Subcutaneous adipose tissue (tissue), 4 donors: ENCODE results near the gene RTL1. TPM values are rescaled to one million over a fixed set of nuclear protein-coding genes. Genes with fewer than 3 reads are reported as not detected.

Source experiments
- total RNA-seq, 4 donors: library from RNA; depleted of rRNA; stranded (reverse); fragments of >200 nt; gene quantifications; one replicate each; pipeline ENCODE4 v1.1.0, GENCODE V29; 2016
- TF ChIP-seq, protein P1 (sequence below): fragments of 450-650 bp; IDR thresholded peaks from one replicate; pipeline ENCODE4 v1.5.1; 2016; ENCODE audit warnings: low read depth, mild to moderate bottlenecking, control low read depth, antibody characterized with exemption, moderate library complexity

RTL1 gene
- total RNA-seq, 4 donors from 2014 or later: not detected

DNA sequence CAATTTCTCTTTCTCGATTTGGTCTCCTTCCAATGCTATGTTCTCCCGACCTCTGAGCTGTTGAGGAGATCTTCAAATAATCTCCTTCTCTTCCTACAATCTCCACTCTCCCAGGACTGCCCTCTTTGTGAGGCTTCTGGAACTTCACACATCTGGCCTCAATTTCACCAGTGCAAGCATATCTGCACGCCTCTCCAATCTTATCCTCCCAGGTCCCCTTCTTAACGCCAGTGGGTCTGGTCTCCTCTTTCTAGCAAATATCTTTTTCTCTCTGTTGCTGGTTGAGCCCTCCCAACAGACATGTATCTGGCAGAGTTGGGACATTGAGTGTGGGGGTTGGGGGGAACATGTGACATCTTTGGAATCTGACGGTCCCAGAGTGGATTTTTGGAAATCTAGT is 17.9 kb downstream of the RTL1 start:
- TF ChIP-seq, protein P1, sequence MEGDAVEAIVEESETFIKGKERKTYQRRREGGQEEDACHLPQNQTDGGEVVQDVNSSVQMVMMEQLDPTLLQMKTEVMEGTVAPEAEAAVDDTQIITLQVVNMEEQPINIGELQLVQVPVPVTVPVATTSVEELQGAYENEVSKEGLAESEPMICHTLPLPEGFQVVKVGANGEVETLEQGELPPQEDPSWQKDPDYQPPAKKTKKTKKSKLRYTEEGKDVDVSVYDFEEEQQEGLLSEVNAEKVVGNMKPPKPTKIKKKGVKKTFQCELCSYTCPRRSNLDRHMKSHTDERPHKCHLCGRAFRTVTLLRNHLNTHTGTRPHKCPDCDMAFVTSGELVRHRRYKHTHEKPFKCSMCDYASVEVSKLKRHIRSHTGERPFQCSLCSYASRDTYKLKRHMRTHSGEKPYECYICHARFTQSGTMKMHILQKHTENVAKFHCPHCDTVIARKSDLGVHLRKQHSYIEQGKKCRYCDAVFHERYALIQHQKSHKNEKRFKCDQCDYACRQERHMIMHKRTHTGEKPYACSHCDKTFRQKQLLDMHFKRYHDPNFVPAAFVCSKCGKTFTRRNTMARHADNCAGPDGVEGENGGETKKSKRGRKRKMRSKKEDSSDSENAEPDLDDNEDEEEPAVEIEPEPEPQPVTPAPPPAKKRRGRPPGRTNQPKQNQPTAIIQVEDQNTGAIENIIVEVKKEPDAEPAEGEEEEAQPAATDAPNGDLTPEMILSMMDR: no peak

DNA sequence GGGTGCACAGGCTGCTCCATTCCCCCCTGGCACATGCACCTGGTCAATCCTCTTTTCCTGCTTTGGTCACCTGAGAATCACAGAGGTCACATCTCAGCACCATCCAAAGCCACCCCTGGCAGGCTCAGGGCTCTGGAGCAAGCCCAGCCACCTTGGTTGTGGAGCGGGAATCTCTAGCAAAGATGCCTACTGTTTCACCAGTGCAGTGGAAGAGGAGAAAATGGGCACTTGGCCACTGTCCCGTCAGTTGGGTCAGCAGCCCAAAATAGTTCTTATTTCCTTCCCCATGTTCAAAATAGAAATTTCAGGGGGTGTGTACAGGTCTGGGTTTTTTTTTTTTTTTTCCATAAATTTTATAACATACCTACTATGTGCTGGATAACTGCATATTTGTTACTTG is 18.3 kb downstream of the RTL1 start:
- TF ChIP-seq, protein P1: no peak

DNA sequence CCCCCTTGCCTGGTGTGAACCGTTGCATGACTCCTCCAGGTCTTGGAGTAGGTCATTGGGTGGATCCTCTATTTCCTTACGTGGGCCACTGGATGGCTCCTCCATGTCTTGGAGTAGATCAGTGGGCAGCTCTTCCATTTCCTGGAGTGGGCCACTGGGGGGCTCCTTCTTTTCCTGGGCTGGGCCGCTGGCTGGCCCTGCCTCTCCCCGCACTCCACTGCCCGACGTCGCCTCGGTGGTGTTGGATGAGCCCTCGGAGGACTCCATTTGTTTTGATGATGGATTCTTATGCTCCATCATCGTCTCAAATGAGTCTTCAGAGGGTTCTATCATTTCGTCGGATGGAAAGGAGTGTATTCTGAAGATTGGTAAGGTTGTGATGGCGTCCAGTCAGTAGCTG is 19.1 kb downstream of the RTL1 start:
- TF ChIP-seq, protein P1: no peak

DNA sequence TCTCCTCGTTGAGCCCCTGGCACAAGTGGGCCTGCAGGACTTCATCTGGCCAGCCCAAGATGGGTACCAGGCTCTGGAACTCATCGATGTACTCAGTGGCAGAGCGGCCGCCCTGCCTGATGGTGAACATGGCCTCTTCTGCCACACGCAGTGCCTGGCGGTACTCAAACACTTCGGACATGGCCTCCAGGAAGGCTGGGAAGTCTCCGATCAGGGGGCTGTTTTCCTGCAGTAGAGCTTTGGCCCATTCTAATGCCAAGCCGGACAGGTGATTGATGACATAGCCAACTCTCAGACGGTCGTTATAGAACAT is 19.8 kb downstream of the RTL1 start:
- TF ChIP-seq, protein P1: no peak

DNA sequence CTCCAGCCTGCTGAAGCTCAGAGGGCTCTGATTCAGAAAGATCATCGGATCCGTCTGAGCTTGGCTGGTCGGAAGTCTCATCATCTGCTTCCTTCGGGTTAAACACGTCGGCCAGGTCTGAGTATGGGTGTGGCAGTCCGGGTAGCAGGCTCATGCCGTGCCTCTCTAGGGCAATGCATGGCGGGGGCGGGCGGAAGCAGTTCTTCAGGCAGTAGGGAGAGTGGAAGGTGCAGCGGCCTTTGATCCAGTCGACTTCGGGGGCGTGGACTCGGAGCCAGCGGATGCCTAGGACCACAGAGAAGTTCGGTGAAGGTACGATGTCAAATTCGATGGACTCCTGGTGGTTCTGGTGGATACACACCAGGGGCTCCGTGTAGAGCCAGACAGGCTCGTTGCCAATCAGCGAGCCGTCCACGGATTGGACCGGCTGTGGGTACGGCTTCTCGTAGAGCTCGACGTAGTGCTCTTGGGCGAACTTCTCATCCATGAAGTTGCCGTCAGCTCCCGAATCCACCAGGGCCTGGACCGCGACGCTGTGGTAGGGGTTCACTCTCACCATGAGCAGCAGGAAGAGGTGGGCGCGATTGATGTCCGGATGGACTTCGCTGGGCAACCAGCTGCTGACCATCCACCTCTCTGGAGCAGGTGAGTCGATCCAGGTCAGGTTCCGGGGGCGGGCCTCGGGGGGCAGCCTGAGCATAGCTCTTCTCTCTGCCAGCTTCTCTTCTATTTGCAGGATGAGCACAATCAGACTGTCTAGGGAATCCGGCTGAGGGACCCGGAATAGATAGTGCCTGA is 20.3 kb downstream of the RTL1 start:
- TF ChIP-seq, protein P1: no peak

DNA sequence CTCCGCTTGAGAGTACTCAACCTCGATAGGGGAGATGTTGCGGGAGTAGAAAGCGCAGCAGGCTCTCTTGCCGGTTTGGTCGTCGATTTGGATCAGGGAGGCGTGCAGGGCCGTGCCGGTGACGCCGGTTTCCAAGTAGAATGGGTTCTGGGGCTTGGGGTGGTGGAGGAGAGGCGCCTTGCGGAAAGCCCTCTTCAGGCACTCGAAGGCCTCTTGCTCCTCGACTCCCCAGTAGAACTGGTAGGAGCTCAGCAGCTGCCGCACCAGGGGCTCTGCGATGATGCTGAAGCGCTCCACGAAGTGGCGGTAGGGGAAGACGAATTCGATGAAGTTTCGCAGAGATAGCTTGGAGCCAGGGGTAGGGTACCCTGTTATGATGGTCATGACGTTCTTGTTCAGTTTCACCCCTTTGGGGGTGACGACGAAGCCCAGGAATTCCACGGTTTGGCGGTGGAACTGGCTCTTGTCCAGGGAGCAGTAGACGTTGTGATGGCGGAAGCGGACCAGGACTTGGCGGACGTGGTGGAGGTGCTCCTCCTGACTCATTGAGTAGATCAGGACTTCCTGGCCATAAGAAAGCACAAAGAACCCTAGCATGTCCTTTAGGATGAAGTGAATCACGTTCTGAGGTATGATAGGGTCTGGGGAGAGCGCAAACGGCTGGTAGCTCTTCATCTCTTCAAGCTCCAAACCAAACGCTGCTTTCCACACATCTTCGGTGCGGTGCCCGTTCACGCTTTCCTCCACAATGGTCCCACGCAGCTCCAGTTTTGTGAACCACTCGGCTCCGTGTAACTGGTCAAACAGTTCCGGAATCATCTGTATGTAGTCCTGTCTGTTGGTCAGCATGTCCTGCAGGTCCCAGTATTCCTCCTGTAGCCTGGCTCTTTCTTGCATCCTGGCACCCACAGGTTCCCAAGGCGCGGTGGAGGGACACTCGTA is 21.2 kb downstream of the RTL1 start:
- TF ChIP-seq, protein P1: no peak

DNA sequence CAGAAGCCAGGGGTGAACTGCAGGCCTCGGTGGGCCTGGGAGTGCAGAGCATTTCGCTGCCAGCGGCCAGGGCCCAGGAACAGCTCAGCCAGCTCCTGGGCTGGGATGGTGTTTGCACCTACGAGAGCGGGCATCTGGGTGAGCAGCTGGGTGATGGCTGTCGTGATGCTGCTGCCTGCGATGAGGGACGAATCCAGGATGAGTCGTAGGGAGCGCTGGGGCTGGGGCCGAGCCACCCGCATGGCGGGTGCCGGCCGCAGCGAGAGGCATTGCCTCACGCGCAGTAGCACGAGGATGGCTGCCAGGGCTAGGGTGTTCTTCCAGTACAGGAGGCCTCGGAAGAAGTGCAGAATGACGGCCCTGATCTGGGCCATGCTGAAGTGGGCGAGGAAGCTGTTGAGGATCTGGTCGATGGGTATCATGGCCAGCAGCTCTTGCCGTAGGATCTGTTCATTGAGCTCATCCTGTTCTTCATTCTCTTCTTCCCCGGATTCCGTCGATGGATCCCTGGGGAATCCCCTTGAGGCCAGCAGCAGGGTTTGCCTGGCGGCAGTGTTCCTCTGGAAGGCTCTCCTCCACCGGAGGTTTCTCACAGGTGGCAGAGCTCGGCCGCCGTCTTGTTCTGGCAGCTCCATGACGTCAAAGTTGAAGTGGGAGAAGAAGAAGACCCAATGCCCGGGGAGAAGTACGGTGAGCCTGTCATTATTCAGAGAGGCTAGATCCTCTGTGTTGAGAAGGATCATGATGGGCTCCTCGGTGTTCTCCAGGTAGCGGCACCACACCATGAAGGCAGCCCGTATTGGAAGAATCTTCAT is 22.1 kb downstream of the RTL1 start:
- TF ChIP-seq, protein P1: no peak
